HG03045 (cell line): ENCODE data around the gene SIRT7.

Source experiments
- ATAC-seq: cut with Tn5 transposase; IDR thresholded peaks from one replicate; pipeline ENCODE4 v1.9.1; 2021; ENCODE audit warnings: mild to moderate bottlenecking, moderate library complexity; ENCODE audit not compliant: unreplicated experiment

The SIRT7 gene

GRCh38 chr17:81933178-81933699 is 15.3 kb upstream of the SIRT7 start:
- no peak for ATAC-seq

GRCh38 chr17:81932333-81932983 is 14.5 kb upstream of the SIRT7 start:
- no peak for ATAC-seq

GRCh38 chr17:81931557-81932332 is 13.8 kb upstream of the SIRT7 start:
- no peak for ATAC-seq

DNA sequence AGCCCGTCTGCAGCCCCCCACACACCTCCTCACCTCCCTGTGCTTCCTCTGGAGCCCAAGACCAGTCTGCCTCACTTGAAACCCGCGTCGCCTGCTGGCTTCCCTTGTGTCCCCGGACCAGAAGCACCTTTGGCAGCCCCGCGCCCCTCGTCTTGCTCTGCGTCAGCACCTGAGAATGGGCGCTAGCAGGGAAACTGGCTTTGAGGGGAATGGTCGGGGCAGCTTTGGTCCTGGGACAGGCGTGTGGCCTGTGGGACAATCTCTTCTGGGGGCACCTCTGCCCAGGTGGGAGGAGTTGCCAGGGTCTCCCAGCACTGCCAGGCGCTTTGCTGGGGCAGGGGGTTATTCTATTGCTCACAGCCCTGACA is 13.2 kb upstream of the SIRT7 start:
- ATAC-seq = no peak

GRCh38 chr17:81930142-81931125 is 12.5 kb upstream of the SIRT7 start:
- ATAC-seq = no peak

GRCh38 chr17:81929253-81930141 is 11.5 kb upstream of the SIRT7 start:
- ATAC-seq = no peak

GRCh38 chr17:81928544-81929252 is 10.7 kb upstream of the SIRT7 start:
- ATAC-seq = no peak

DNA sequence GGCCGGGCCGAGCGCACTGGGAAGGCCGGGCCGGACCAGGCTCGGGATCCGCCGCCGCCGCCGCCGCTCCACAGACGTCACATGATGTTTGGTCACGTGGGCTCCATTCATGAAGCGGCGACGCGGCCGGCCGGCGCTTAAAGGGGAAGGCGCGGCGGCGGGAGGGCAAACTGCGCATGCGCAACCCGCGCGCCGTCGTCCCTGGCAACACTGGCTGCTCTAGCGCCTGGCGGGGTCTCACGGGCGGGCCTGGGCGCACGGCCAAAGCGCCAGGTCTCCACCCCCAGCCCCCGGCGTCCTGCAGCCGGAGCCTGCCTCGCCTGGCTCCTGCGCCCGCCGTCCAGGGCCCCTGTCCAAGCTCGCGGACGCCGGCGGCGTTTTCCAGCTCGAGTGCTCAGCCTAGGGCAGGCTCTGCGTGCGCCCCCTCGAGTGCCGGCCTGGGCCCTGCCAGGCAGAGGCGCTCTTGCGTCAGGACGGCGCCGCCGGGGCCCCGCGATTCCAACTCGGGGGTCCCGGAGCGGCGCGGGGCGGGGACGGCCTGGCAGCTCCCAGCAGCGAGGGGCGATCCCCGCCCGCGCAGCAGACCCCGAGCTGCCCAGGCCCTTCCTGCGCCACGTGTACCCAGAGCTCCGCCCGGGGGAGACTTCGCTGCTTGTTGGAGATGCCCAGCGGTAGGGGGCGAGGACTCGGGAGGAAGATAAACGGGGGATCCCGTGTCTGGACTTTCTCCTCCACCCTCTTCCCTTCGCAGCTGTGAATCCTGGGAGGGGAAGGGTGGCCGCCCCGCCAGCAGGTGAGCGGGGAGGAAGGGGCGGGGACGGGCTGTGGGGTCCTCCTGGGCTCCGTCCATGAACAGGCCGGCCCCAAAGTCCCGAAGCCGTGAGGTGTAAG is 9.9 kb upstream of the SIRT7 start, which contains the start of gene MAFG:
MAFG (minus strand) TSS at position 83 of the 891 bp plus-strand sequence. CDS start 4,550 bp downstream, outside the sequence.
- peak; percentile 61 for ATAC-seq

DNA sequence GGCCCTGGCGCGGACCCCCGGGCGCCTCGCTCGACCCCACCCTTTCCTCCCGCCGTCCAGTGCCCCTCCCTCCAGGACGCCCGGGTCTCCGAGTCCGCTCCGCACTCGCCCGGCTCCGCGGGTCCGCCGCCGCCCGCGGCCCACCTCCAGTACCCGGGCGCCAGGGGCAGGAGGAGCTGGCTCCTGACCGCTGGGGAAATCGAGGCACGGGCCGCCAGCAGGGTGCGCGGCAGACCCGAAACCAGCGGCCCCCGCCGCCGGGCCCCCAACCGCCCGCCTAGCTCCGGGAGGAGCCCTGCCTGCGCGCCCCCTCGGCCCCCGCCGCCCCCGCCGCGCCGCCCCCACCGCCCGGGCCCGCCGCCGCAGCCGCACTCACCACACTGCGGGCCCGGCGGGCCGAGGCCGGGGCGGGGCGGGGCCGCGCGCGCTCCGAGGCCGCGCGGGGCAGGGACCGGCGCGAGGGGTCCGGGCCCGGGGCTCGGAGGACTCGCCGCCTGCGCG is 9.2 kb upstream of the SIRT7 start:
- peak; percentile 10 for ATAC-seq

DNA sequence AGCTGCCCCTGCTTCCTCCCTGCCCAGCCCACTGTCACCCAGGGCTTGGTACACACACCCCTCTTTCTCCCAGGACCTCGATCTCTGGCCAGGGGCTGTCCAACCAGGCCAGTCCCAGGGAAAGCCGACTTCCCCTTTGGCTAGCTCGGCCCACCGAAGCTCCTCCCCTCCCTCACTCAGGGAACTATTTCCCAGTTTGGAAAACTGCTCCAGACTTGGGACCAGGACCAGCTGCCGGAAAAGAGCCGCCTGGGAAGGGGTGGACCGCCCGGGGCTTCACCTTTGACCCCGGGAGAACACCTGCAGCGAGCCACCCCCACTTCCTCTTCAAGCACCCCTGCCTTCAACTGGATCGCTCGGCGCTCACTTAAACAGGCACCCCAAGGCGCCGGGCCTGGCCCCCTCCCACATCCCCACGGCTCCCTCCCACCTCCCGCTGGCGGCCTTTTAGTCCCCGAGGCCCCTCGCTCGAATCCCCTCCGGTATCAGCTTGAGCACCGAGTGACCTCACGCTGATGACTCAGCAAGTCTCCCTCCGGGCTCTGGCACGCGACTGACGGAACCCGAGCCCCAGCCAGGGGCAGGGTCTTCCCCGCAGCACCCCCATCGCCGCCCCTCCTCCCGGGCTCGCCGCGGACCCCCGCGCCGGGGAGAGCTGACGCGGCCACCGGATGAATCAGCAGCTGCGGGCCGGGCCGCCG is 8.6 kb upstream of the SIRT7 start:
- ATAC-seq = peak; percentile 13

DNA sequence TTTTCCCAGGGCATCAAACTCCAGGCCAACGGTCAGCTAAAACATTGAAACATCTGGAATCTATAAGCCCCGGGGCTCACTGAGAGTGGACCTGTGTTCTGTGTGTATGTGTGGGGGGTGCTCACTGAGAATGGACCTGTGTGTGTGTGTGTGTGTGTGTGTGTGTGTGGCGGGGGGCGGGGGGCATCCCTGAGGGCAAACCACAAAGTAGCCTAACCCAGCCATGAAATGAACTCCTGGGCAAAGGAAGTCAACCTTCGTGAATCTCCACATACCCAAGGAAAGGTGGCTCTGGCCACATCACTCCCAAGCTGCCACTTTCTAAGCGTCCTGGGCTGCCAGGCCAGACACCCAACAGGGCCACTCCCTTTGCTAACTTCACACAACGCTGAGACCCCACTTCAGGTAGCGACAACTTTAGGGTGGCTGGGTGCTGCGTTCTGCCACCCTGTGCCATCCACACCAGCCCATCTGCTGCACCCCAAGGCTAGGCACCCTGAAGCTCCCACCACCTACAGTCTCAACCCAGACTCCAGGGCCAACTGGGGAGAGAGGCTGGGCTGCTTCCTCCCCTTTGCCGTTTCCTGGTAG is 8.0 kb upstream of the SIRT7 start:
- ATAC-seq = no peak

GRCh38 chr17:81924557-81925532 is 6.9 kb upstream of the SIRT7 start:
- ATAC-seq = no peak

DNA sequence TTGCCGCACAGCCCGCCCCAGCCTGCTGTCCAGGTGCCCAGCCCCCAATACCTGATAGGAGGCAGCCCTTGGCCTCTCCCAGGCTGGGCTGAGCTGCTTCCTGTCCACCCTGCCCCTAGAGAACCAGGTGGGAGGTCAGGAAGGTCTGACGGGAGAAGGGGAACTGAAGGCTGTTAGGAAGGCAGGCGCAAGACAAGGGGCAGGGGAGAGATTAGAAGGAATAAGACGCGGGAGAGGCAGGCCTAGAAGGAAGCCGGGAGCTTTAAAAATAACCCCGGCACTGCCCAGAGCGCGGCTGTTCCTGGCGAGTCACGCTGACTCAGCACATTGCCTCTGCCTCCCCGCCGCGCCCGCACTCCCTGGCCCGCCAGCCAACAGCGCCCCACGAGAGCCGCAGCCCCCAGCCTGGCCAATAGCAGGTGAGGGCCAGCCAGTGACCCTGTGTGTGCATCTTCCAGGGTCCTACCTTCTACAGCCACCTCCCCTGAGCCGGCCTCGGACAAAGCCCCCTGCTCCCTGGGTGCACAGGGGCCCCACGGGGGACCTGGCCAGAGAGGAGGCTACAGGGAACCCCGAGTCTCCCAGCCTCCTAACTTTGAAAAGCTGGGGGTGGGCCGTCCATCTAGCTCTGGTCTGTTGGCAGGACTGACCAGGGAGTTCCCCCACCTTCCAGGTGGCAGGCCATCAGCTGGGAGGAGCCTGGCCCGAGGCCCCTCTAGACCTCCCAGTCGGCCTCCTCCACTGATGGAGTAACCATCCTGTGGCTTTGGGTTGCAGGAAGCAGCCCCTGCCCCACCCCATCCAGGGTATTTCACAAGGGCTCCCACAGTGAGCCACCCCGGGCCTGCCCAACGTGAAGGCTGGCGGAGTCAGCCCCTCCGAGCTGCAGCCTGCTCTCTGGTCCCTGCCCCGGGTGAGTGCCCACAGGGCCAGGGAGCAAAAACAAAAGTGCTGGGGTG is 5.6 kb upstream of the SIRT7 start:
- no peak for ATAC-seq

- no peak for ATAC-seq
Observed at GRCh38 chr17:81922566-81923301, 4.8 kb upstream of the SIRT7 start.
